SH-SY5Y (cell line): ENCODE data around the gene MMP8.

Experiments
- GATA2 ChIP-seq: IDR thresholded peaks from 2 replicates; pipeline ENCODE4 v1.6.1; 2011; ENCODE audit warnings: mild to moderate bottlenecking, low read depth, low read length
- GATA3 ChIP-seq: IDR thresholded peaks from 2 replicates; pipeline ENCODE4 v1.6.1; 2011; ENCODE audit warnings: low read depth, mild to moderate bottlenecking, low read length, moderate library complexity

DNA sequence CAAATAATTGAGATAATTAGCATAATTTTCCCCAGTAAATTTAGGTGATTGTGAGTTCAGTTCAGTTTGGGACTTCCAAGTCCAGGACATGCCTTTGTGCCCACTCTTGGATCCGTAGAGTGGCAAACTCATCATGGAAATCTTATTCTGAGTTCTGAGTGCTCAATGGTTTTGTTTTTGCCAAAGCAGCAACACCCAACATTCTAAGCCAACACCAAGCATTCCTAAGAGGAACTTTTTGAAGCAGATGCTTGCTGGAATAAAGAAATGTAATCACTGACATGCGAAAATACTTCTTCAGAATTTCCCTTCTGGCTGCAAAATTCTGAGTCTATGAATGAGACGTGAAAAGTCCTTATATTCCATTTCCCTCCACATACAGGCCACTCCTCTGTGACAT is 29.6 kb downstream of the MMP8 start:
- no peak for TF ChIP-seq GATA3
- TF ChIP-seq GATA2: no peak
